Testis (tissue), 3 donors: ENCODE results near the gene NEO1. TPM values are rescaled to one million over a fixed set of nuclear protein-coding genes. Genes with fewer than 3 reads are reported as not detected.

Experiments
- DNase-seq: peaks from one replicate; pipeline ENCODE4 v3.0.0-alpha.2; 2019
- H3K27ac ChIP-seq, 2 donors: fragments of 200-600 bp; sonication (generic); one replicate each; pipeline ENCODE4 v1.5.1; 2019
- H3K27me3 ChIP-seq: fragments of 200-600 bp; sonication (generic); one replicate; pipeline ENCODE4 v1.5.1; 2019
- H3K36me3 ChIP-seq: fragments of 200-600 bp; sonication (generic); one replicate; pipeline ENCODE4 v1.5.1; 2017; ENCODE audit warnings: low read depth; ENCODE audit errors: missing control alignments
- H3K4me1 ChIP-seq: fragments of 200-600 bp; sonication (generic); one replicate; pipeline ENCODE4 v1.5.1; 2019
- H3K4me3 ChIP-seq, 2 donors: fragments of 200-600 bp; sonication (generic); one replicate each; pipeline ENCODE4 v1.5.1; 2017 to 2019
- H3K9me3 ChIP-seq: fragments of 200-600 bp; sonication (generic); one replicate; pipeline ENCODE4 v1.5.1; 2017
- CTCF ChIP-seq, 3 experiments: fragments of 450-650 bp in 2 of 3; fragments of 200-600 bp in 1 of 3; sonication (generic) in 1 of 3; IDR thresholded peaks; one replicate each; pipeline ENCODE4 v1.5.1; 2016 to 2019; ENCODE audit warnings: antibody characterized with exemption in 3 of 3, mild to moderate bottlenecking in 2 of 3, moderate library complexity in 1 of 3
- POLR2A ChIP-seq: fragments of 450-650 bp; IDR thresholded peaks from one replicate; pipeline ENCODE4 v1.6.1; 2017; ENCODE audit warnings: antibody characterized with exemption, mild to moderate bottlenecking, moderate library complexity
- WGBS, 2 donors: methylation state at CpG; one replicate each; pipeline ENCODE4 v1.1.5; 2018; 5-methylcytosine and 5-hydroxymethylcytosine counted together
- intact Hi-C: fragments of 100-400 bp; cut with DNase I; formaldehyde crosslinking; loops from one replicate; pipeline ENCODE4 v1.15.1; 2023; ENCODE audit warnings: low total_unique reads
- polyA plus RNA-seq: library from polyadenylated mRNA; stranded (reverse); fragments of 350-450 nt; fragmentation: Illumina TruSeq; extraction: RNeasy Lipid Tissue Mini Kit (QIAGEN cat#74804); gene quantifications from one replicate; pipeline ENCODE4 v1.2.3, GENCODE V29; 2014; ENCODE audit warnings: low read depth, low replicate concordance; ENCODE audit not compliant: insufficient read depth
- total RNA-seq, 2 donors: library from RNA; depleted of rRNA; stranded (reverse); fragments of >200 nt; gene quantifications; one replicate each; pipeline ENCODE4 v1.2.3, GENCODE V29; 2016

NEO1 gene
- total and polyA plus RNA-seq, 3 donors from 2014 or later, result 42.2 to 57.4 (median 50.2) TPM

DNA sequence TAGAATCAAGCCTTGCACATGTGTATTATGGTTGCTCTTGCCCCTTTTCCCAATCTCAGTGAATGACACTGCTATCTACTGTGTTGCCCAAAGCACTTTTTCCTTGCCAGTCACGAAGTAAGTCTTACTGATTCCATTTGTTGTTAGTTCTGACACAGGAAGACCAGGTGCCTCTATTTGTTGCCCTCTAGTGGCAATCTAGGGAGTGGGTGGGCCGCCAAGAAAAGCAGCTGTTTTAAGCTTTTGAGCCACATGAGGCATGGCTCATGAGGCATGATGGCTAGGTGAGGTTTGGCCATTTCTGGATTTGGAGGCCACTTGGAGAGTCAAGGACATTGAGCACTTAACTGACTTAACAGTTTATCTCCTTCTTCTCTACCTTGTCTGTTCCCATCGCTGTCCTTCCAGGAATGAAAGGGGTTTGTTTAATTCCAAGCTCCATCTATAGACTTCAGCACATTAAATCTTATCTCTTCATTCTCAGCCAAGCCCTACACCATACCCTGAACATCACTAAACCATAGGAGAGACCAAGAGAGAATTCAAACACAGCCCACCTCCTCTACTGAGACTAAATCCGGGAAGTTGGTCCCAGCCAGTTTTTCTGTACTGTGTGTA lies 213.4 kb downstream of the NEO1 start:
- 68 to 75% methylated on average over 4 of the region's 4 CpGs for WGBS, 2 donors
- intact Hi-C loops, result no loop called here
- Histone ChIP-seq H3K36me3 (no peaks in the 10 kb centered on the region), H3K27me3 (no peaks in the 10 kb centered on the region), H3K27ac (no peak overlapping the region), H3K4me1 (no peaks in the 10 kb centered on the region), H3K4me3 (no peak overlapping the region), H3K9me3 (no peaks in the 10 kb centered on the region)
- TF ChIP-seq POLR2A, result no peak
- TF ChIP-seq CTCF (IDR thresholded peaks at IDR 0.05), result peak in 2 of 3 experiments; percentile 16 to 53
- peak; percentile 55 for DNase-seq

DNA sequence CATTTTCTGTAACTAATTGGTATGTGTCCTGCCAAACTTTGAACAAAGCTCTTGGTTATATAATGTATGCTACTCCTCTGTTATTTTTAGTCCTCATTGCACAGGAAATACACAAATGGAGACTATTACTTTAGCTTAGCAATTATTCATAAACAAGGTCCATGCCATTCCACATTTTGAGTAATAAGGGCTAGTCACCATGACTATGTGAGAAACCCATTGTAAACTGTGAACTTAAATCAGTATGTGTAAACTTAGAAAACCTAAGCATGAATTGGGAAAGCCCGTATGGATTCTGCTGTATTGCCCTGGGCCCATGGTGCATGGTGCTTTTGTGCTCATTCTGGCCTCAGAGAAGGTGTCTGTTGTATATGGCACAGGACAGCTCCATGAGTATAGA lies 216.2 kb downstream of the NEO1 start:
- no peak overlapping the region for H3K27ac ChIP-seq
- H3K4me1 ChIP-seq, result no peaks in the 10 kb centered on the region
- WGBS, 2 donors, result 89 to 94% methylated on average over 1 of the region's 1 CpG
- TF ChIP-seq CTCF (IDR thresholded peaks at IDR 0.05) (no peak), POLR2A (no peak)
- no peaks in the 10 kb centered on the region for H3K9me3 ChIP-seq
- no peak for DNase-seq
- H3K36me3 ChIP-seq, result no peaks in the 10 kb centered on the region
- no peaks in the 10 kb centered on the region for H3K27me3 ChIP-seq
- intact Hi-C loops, result no loop called here
- H3K4me3 ChIP-seq, result no peak overlapping the region

- no peak for DNase-seq
- Histone ChIP-seq H3K4me3 (no peak overlapping the region), H3K27me3 (no peaks in the 10 kb centered on the region), H3K36me3 (no peaks in the 10 kb centered on the region), H3K27ac (no peak overlapping the region), H3K4me1 (no peaks in the 10 kb centered on the region), H3K9me3 (no peaks in the 10 kb centered on the region)
- 69 to 82% methylated on average over 3 of the region's 3 CpGs for WGBS, 2 donors
- intact Hi-C loops, result no loop called here
- no peak for TF ChIP-seq POLR2A
- TF ChIP-seq CTCF (IDR thresholded peaks at IDR 0.05), result no peak
These were observed 218.3 kb downstream of the NEO1 start for GRCh38 chr15:73270366-73271097.

DNA sequence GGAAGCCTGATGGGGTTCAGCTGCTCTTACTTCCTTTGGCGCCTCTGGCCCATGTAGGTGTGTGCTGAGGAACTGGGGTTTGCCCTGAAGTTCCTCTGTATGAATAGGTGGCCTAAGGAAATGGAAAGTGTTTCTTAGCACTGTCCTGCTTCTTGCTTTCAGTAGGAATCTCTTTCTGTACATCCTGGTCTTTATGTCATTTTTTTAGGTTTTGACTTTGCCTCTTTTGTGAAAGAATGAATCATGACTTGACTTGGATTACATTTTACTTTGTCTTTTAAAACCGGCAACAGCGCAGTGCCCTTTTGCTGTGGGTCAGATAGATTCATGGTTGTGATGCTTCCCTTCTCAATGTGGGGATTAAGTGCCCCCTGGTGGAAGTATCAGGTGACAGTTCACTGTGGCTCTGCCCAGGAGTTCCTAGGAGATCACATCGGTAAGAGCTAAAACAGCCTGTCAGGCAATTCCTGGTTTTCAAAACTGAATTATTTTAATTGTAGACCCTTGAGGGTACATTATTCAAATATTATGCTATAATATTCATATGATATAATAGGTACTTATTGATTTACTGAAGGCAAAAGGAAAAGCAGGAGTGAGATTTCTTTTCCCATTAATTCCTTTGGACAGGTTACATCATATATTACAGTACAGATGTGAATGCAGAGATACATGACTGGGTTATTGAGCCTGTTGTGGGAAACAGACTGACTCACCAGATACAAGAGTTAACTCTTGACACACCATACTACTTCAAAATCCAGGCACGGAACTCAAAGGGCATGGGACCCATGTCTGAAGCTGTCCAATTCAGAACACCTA lies 221.1 kb downstream of the NEO1 start:
- H3K27ac ChIP-seq, result no peak overlapping the region
- 44 to 47% methylated on average over 5 of the region's 5 CpGs for WGBS, 2 donors
- TF ChIP-seq POLR2A, result no peak
- peak; percentile 38 to 67 (median 67) for TF ChIP-seq CTCF (IDR thresholded peaks at IDR 0.05)
- H3K9me3 ChIP-seq, result no peaks in the 10 kb centered on the region
- intact Hi-C loops, result no loop called here
- no peaks in the 10 kb centered on the region for H3K36me3 ChIP-seq
- H3K27me3 ChIP-seq, result no peaks in the 10 kb centered on the region
- H3K4me1 ChIP-seq, result no peaks in the 10 kb centered on the region
- peak; percentile 63 for DNase-seq
- no peak overlapping the region for H3K4me3 ChIP-seq
